Skin epidermis (tissue), 12 donors: Measurements from ENCODE around the gene CTNNA1.
A peak's percentile ranks its signal among the peaks of the same experiment; 100 is the strongest.
"Not testable (repeated sequence)": the region's sequence is repeated elsewhere in the genome, so short reads cannot be mapped to it uniquely, and the experiment has no call there.

Experiments
- H3K27ac ChIP-seq, 21 experiments: fragments of 200-600 bp; sonication (generic) in 11 of 21; one replicate each; pipeline ENCODE4 v1.5.0; 2020; ENCODE audit warnings: mild to moderate bottlenecking in 3 of 21, inconsistent platforms in 2 of 21, moderate library complexity in 2 of 21
- H3K4me3 ChIP-seq, 7 experiments: fragments of 200-600 bp; sonication (generic) in 2 of 7; one replicate each; pipeline ENCODE4 v1.5.0; 2020; ENCODE audit warnings: inconsistent platforms in 2 of 7, mild to moderate bottlenecking in 2 of 7, moderate library complexity in 1 of 7

Gene CTNNA1

GRCh38 chr5:138752951-138753793, at the start of gene CTNNA1:
CTNNA1 (plus strand) TSS chr5:138753425; CDS start chr5:138781925, 28,500 bp downstream.
- peak within 1 kb of the TSS; percentile 90 to 100 (median 98) for H3K27ac ChIP-seq
- peak within 1 kb of the TSS; percentile 69 to 97 (median 85) for H3K4me3 ChIP-seq

GRCh38 chr5:138703777-138704176, 49.4 kb upstream of the CTNNA1 start:
- not testable (repeated sequence) for H3K27ac ChIP-seq, H3K4me3 ChIP-seq

DNA sequence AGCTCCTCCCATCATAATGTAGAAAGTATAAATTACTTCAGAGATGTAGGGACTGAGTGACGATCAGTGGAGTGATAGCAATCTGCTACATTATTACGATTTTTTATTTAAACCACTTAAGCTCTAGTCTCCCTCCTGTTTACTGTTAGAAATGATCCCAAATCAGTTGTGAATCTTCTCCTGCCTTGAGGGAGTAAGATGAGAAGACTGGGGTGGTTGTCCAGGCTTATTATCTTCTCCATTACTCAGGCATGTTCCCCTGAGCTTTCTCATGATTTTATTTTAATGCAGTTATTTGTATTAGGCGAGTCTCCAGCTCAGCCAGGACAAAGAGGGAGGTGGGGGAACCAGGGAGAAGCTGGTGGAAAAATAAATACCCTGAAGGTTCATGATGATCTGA, 48.2 kb upstream of the CTNNA1 start:
- Histone ChIP-seq H3K4me3 (no peak overlapping the region), H3K27ac (no peak overlapping the region)

GRCh38 chr5:138705567-138705966, 47.7 kb upstream of the CTNNA1 start:
- Histone ChIP-seq H3K4me3 (no peak overlapping the region), H3K27ac (no peak overlapping the region)

- Histone ChIP-seq H3K27ac (peak overlapping the region in 2 of 21 experiments; percentile 29 to 51), H3K4me3 (no peak overlapping the region)
These were observed 46.4 kb upstream of the CTNNA1 start for GRCh38 chr5:138706655-138707480.

DNA sequence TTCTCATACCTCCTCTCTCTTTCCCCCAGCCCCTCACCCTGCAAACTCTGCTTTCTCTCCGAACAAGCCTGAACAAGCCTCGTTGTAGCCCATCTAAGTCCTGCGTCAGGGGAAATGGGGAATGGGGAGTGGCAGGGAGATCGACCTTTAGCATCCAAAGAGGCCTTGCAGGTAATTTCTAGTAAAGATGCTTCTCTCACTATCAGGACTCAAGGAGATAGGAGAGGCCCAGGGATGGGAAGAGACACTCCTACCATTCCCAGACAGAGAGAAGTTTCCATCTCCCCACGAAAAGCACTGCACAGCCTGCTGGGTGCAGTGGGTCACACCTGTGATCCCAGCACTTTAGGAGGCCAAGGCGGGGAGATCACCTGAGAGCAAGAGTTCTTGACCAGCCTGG, 44.4 kb upstream of the CTNNA1 start:
- Histone ChIP-seq H3K4me3 (no peak overlapping the region), H3K27ac (no peak overlapping the region)

GRCh38 chr5:138709202-138709601, 44.0 kb upstream of the CTNNA1 start:
- Histone ChIP-seq H3K4me3 (no peak overlapping the region), H3K27ac (no peak overlapping the region)

GRCh38 chr5:138711087-138711486, 42.1 kb upstream of the CTNNA1 start:
- no peak overlapping the region for H3K4me3 ChIP-seq
- no peak overlapping the region for H3K27ac ChIP-seq

DNA sequence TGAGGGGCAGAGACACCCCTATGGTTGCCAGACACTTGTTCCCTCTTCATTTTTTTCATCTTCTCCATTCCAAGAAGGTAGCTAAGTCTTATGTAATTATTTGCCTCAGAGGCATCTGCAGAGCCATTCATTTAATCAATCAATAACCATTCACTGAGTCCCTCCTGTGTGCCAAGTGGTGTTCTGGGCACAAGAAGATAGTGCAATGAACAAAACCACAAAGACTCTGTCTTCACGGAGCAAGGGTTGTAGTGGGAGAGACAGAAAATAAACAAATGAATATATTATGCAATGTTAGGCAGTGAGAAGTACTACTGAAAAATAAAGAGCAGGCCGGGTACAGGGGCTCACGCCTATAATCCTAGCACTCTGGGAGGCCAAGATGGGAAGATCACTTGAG, 41.4 kb upstream of the CTNNA1 start:
- H3K4me3 ChIP-seq, result no peak overlapping the region
- no peak overlapping the region for H3K27ac ChIP-seq

GRCh38 chr5:138712324-138712723, 40.9 kb upstream of the CTNNA1 start:
- Histone ChIP-seq H3K27ac (no peak overlapping the region), H3K4me3 (no peak overlapping the region)

DNA sequence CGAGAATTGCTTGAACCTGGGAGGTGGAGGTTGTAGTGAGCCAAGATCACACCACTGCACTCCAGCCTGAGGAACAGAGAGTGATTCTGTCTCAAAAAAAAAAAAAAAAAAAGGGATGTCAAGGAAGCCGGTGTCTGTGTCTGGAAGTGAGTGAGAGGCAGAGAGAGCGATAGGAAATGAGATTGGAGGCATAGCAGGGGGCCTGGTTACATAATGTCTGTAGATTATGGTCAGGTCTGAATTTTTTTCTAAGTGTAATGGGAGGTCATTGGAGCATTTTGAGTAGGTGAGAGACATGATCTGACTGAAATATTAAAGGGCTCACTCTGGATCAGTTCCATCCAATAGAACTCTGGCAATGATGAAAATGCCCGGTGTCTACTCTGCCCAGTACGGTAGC, 40.4 kb upstream of the CTNNA1 start:
- Histone ChIP-seq H3K4me3 (no peak overlapping the region), H3K27ac (no peak overlapping the region)

- no peak overlapping the region for H3K27ac ChIP-seq
These were observed 40.0 kb upstream of the CTNNA1 start for GRCh38 chr5:138713247-138713646.

DNA sequence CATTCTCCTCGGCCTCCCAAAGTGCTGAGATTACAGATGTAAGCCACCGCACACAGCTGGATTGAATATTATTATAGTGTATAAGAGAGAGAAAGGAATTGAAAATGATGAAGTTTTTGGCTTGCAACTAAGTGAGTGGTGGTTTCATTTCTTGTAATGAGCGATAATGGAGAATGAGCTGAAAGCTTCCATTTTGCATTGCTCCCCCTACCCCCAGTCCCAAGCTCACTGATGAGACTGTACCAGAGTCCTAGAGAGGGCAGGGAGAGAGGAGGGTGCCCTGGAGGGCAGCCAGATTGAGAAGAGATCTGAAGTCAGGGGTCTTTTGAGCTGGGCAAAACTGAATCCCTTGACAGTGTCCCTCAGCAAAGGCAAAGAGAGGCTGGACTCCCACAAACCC, 38.5 kb upstream of the CTNNA1 start:
- no peak overlapping the region for H3K4me3 ChIP-seq
- no peak overlapping the region for H3K27ac ChIP-seq

More at GRCh38 chr5:138713247-138713646, 40.0 kb upstream of the CTNNA1 start:
- no peak overlapping the region for H3K4me3 ChIP-seq

DNA sequence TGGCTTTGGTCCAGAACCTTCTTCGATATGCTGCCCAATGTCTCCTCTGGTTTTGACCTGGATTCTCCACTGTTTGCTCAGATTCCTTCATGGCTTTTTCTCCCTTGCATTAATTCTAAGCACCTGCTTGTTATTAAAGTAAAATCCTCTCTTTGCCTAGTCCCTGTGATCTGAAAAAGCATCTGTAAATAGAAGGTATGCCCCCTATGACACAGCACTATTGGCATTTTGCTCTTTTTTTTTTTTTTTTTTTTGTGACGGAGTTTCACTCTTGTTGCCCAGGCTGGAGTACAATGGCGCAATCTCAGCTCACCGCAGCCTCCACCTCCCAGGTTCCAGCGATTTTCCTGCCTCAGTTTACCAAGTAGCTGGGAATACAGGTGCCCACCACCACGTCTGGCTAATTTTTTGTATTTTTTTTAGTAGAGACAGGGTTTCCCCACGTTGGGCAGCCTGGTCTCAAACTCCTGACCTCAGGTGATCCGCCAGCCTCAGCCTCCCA, 37.2 kb upstream of the CTNNA1 start:
- H3K4me3 ChIP-seq, H3K27ac ChIP-seq: not testable (repeated sequence)

DNA sequence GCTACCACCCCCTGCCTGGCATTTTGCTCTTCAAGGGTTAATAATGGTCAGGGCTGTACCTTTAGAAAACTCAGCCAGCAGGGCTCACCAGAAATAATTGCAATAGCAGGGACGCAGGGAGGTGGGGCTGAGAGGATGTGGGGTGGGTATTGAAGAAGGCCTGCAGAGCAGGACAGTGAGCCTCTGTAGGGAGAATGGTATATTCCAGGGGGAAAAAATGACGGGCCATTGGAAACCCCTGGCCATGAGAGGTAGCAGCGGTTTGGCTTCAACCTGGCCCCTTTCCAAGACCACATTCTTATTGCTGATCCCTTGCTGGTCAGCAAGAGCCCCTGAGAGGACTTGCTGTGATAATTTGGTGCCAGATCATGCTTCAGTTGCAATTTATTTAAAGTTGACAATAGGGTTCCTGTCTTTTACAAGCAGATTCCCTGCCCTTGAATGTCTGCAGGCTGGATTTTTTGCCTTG, 36.7 kb upstream of the CTNNA1 start:
- no peak overlapping the region for H3K27ac ChIP-seq
- H3K4me3 ChIP-seq, result no peak overlapping the region

DNA sequence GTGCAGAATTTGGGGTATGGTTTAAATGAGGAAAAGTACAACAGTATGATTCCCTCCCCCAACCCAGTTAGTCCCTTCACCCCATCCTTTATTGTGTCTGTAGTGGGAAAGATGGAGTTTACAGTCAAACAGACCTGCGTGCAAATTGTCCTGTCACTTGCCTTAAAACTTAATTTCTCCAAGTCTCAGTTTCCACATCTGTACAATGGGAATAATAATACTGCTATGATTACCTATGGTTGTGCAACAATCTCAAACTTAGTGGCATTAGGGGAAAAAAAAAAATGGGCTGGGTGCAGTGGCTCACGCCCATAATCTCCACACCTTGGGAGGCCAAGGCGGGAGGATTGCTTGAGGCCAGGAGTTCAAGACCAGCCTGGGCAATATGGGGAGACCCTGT, 35.8 kb upstream of the CTNNA1 start:
- Histone ChIP-seq H3K27ac (no peak overlapping the region), H3K4me3 (no peak overlapping the region)

GRCh38 chr5:138719811-138720210, 33.4 kb upstream of the CTNNA1 start:
- Histone ChIP-seq H3K27ac (no peak overlapping the region), H3K4me3 (no peak overlapping the region)

GRCh38 chr5:138720840-138721239, 32.4 kb upstream of the CTNNA1 start:
- H3K27ac ChIP-seq, result no peak overlapping the region

DNA sequence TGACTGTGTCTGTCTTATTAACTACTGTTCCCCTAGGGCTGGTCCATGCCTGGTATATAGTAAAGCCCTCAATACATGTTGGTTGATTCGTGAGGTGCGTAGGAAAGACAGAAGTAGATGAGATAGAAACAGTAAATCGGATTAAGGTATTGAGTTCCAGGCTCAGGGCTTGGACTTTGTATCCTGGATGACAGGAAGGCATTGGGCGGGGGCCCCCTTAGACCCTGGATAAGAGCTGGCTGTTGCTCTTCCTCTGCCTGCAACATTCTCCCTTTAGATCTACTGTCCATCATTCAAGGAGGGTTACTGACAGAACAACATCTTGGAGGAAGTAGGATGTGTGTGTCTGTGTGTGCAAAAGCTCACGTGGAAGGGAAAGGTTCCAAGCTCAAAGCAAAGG, 31.2 kb upstream of the CTNNA1 start:
- Histone ChIP-seq H3K27ac (no peak overlapping the region), H3K4me3 (no peak overlapping the region)

More at GRCh38 chr5:138720840-138721239, 32.4 kb upstream of the CTNNA1 start:
- no peak overlapping the region for H3K4me3 ChIP-seq

DNA sequence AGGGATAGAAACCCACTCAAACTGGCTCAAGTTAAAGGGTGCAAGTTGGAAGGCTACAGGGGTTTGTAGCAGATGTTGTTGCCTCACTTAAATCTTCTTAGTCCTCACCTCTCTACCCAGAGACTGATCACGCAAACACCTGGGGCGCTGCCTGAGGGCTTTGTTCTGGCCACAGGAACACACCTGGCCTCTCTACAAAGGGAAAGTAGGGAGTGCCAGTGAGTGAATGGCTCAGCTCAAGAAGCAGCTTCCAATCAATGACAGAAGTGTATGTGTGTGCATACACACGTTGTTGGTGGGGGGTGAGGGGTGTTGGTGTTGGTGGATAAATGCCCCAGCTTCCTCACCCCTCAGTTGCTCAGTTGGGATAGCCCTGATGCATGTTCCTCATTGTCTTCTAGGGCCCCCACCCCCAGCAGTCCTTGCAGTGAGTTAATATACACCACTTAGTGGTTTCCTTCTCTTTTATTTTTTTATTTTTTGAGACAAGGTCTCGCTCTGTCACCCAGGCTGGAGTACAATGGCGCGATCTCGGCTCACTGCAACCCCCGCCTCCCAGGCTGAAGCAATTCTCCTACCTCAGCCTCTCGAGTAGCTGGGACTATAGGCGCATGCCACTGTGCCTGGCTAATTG, 30.6 kb upstream of the CTNNA1 start:
- H3K27ac ChIP-seq, result no peak overlapping the region
- H3K4me3 ChIP-seq, result no peak overlapping the region
